Endodermal cell (in vitro differentiated cells): Measurements from ENCODE around the gene HBQ1. TPM values are rescaled to one million over a fixed set of nuclear protein-coding genes. Genes with fewer than 3 reads are reported as not detected.

ENCODE experiments used
- DNase-seq: peaks from one replicate; pipeline ENCODE4 v3.0.0-alpha.2; 2017
- H3K27ac ChIP-seq: 2 replicates; pipeline ENCODE4 v1.5.1; 2013; ENCODE audit warnings: mild to moderate bottlenecking, low read depth, low read length, moderate library complexity
- H3K27me3 ChIP-seq: 2 replicates; pipeline ENCODE4 v1.6.1; 2013; ENCODE audit warnings: mild to moderate bottlenecking, low read length, moderate library complexity; ENCODE audit not compliant: insufficient read depth, control insufficient read depth, poor library complexity, severe bottlenecking
- H3K36me3 ChIP-seq: 2 replicates; pipeline ENCODE4 v1.7.0; 2013; ENCODE audit warnings: mild to moderate bottlenecking, low read length, moderate library complexity; ENCODE audit not compliant: control insufficient read depth, insufficient read depth
- H3K4me1 ChIP-seq: one replicate; pipeline ENCODE4 v1.7.0; 2013; ENCODE audit warnings: low read length; ENCODE audit not compliant: control insufficient read depth, insufficient read depth
- H3K4me3 ChIP-seq: 2 replicates; pipeline ENCODE4 v1.5.1; 2013; ENCODE audit warnings: mild to moderate bottlenecking, low read length, moderate library complexity
- H3K9ac ChIP-seq: 2 replicates; pipeline ENCODE4 v1.6.1; 2013; ENCODE audit warnings: mild to moderate bottlenecking, low read length, moderate library complexity; ENCODE audit not compliant: poor library complexity, severe bottlenecking; ENCODE audit errors: extremely low read depth
- H3K9me3 ChIP-seq: 2 replicates; pipeline ENCODE4 v1.6.1; 2013; ENCODE audit warnings: mild to moderate bottlenecking, low read length, moderate library complexity; ENCODE audit not compliant: control insufficient read depth
- H3K27ac Mint-ChIP-seq: 2 replicates; pipeline ENCODE4 v1.8.0; 2020; ENCODE audit warnings: mixed read lengths
- H3K27me3 Mint-ChIP-seq: 2 replicates; pipeline ENCODE4 v1.8.0; 2021; ENCODE audit warnings: mild to moderate bottlenecking, mixed read lengths; ENCODE audit not compliant: insufficient read depth
- H3K36me3 Mint-ChIP-seq: 2 replicates; pipeline ENCODE4 v1.8.0; 2020; ENCODE audit warnings: low read depth, mixed read lengths
- H3K4me1 Mint-ChIP-seq: 2 replicates; pipeline ENCODE4 v1.8.0; 2020; ENCODE audit warnings: mixed read lengths
- H3K4me3 Mint-ChIP-seq: 2 replicates; pipeline ENCODE4 v1.8.0; 2020; ENCODE audit warnings: mild to moderate bottlenecking, moderate library complexity, mixed read lengths
- H3K9me3 Mint-ChIP-seq: 2 replicates; pipeline ENCODE4 v1.8.0; 2020; ENCODE audit warnings: mild to moderate bottlenecking, mixed read lengths
- CTCF ChIP-seq: fragments of 200-600 bp; sonication (generic); conservative IDR thresholded peaks from 2 replicates; pipeline ENCODE4 v1.5.0; 2021; ENCODE audit warnings: antibody characterized with exemption, mild to moderate bottlenecking
- WGBS, 2 experiments: methylation state at CpG; one replicate each; pipeline versions ENCODE4 v1.1.5 to v1.1.7; 2013; ENCODE audit warnings: missing lambda C conversion rate in 2 of 2, mixed read lengths in 1 of 2; ENCODE audit not compliant: insufficient coverage in 1 of 2, insufficient read length in 1 of 2; 5-methylcytosine and 5-hydroxymethylcytosine counted together
- total RNA-seq, 2 donors: library from RNA; stranded (reverse); fragmentation: NEBNext Ultra II Directional in 1 of 2; extraction: Animal tissue kit (Norgen Biotek cat#: 25700) in 1 of 2; gene quantifications; 2 replicates in 1 of 2; 3 replicates in 1 of 2; pipeline ENCODE4 v1.2.1, GENCODE V29; 2021

The HBQ1 gene
- total RNA-seq, 2 donors from 2014 or later: 1.2 to 1.3 TPM

GRCh38 chr16:164827-165538 is 15.3 kb upstream of the HBQ1 start:
- Mint-ChIP-seq H3K36me3 (no peaks in the 10 kb centered on the region), H3K4me1 (peaks cover 2% of the 10 kb centered on the region), H3K27me3 (peaks cover 66% of the 10 kb centered on the region), H3K27ac (no peak overlapping the region), H3K9me3 (no peaks in the 10 kb centered on the region), H3K4me3 (peak overlapping the region; percentile 37)
- H3K9me3 ChIP-seq: no peaks in the 10 kb centered on the region
- H3K9ac ChIP-seq: no peak overlapping the region
- WGBS, 2 experiments: 2 to 6% methylated on average over 22 to 44 of the region's 77 CpGs
- no peak overlapping the region for H3K27ac ChIP-seq
- TF ChIP-seq CTCF: no peak
- no peaks in the 10 kb centered on the region for H3K36me3 ChIP-seq
- H3K4me3 ChIP-seq: no peak overlapping the region
- peaks cover 82% of the 10 kb centered on the region for H3K27me3 ChIP-seq
- no peaks in the 10 kb centered on the region for H3K4me1 ChIP-seq
- peak; percentile 78 for DNase-seq

GRCh38 chr16:165539-166374 is 14.5 kb upstream of the HBQ1 start, which contains the start of gene HBM:
HBM (plus strand) TSS chr16:165978; CDS start chr16:165998, 20 bp downstream.
- Histone ChIP-seq H3K4me3 (no peak within 1 kb of the TSS), H3K27me3 (peaks cover 85% of the 10 kb centered on the region)
- peaks cover 72% of the 10 kb centered on the region for H3K27me3 Mint-ChIP-seq

More at GRCh38 chr16:165539-166374, 14.5 kb upstream of the HBQ1 start, which contains the start of gene HBM:
- no peaks in the 10 kb centered on the region for H3K9me3 Mint-ChIP-seq
- no peak for TF ChIP-seq CTCF
- Histone ChIP-seq H3K9ac (no peak within 1 kb of the TSS), H3K27ac (no peak within 1 kb of the TSS), H3K36me3 (no peaks in the 10 kb centered on the region), H3K9me3 (no peaks in the 10 kb centered on the region), H3K4me1 (no peaks in the 10 kb centered on the region)
- peak within 1 kb of the TSS; percentile 37 for H3K4me3 Mint-ChIP-seq
- WGBS, 2 experiments: 4 to 6% methylated on average over 47 to 75 of the region's 75 CpGs
- no peak within 1 kb of the TSS for H3K27ac Mint-ChIP-seq
- peak; percentile 54 for DNase-seq
- peaks cover 5% of the 10 kb centered on the region for H3K4me1 Mint-ChIP-seq
- H3K36me3 Mint-ChIP-seq: no peaks in the 10 kb centered on the region
